A549 (cell line): ENCODE results near the gene DEAF1. TPM values are rescaled to one million over a fixed set of nuclear protein-coding genes. Genes with fewer than 3 reads are reported as not detected.

Experiments used
- ATAC-seq, 2 experiments: fragments of 200-7000 bp in 1 of 2; fragments of >200 bp in 1 of 2; cut with Nextera tagmentation in 1 of 2; cut with Tn5 transposase in 1 of 2; 3 replicates each; pipeline versions ENCODE4 v1.8.0 to v1.9.1; 2018 to 2020; ENCODE audit warnings: mild to moderate bottlenecking in 1 of 2, moderate library complexity in 1 of 2
- CTCF ChIA-PET: fragments of 300-600 bp; sonication (Branson Sonifier 250); formaldehyde crosslinking; extraction: SDS; loops from one replicate; lab custom pipeline; 2021; ENCODE audit warnings: antibody characterized with exemption, inconsistent platforms; lab: Yijun Ruan, JAX
- POLR2A ChIA-PET: fragments of 350-600 bp; formaldehyde crosslinking; extraction: SDS; loops from one replicate; lab custom pipeline; 2021; ENCODE audit warnings: antibody characterized with exemption, inconsistent platforms; lab: Yijun Ruan, JAX
- DNase-seq, 2 experiments: peaks; one replicate each; pipeline versions ENCODE4 v3.0.0 to v3.0.0-alpha.2; 2011 to 2016; ENCODE audit warnings: low read depth in 1 of 2, low spot score in 1 of 2
- FAIRE-seq: peaks from 2 replicates; lab custom pipeline; 2011; peaks lifted over from hg19 to GRCh38; lab: Jason Lieb, UNC
- H3K27ac ChIP-seq, 2 experiments: fragments of >200 bp; sonication (Bioruptor Twin); formaldehyde crosslinking; 3 replicates each; pipeline ENCODE4 v1.5.1; 2016 to 2017
- H3K4me1 ChIP-seq: fragments of >200 bp; sonication (Bioruptor Twin); formaldehyde crosslinking; 3 replicates; pipeline ENCODE4 v1.6.1; 2016
- H3K4me2 ChIP-seq: fragments of >200 bp; sonication (Bioruptor Twin); formaldehyde crosslinking; 3 replicates; pipeline ENCODE4 v1.6.1; 2016
- H3K4me3 ChIP-seq: fragments of >200 bp; sonication (Bioruptor Twin); formaldehyde crosslinking; 3 replicates; pipeline ENCODE4 v1.5.1; 2016
- H3K9me3 ChIP-seq: fragments of >200 bp; sonication (Bioruptor Twin); formaldehyde crosslinking; 3 replicates; pipeline ENCODE4 v1.6.1; 2016
- BCL3 ChIP-seq: fragments of >200 bp; sonication (Bioruptor Twin); formaldehyde crosslinking; IDR thresholded peaks from 3 replicates; pipeline ENCODE4 v1.6.1; 2016
- BHLHE40 ChIP-seq: IDR thresholded peaks from 2 replicates; pipeline ENCODE4 v1.6.1; 2012; ENCODE audit warnings: low read depth, low read length, inconsistent platforms
- CBX2 ChIP-seq: fragments of 200-600 bp; sonication (generic); IDR thresholded peaks from 2 replicates; pipeline ENCODE4 v1.6.1; 2016; ENCODE audit warnings: low read depth, mild to moderate bottlenecking, borderline replicate concordance
- CBX8 ChIP-seq: fragments of 200-600 bp; sonication (generic); IDR thresholded peaks from 2 replicates; pipeline ENCODE4 v1.6.1; 2016
- CHD2 ChIP-seq: fragments of 150-350 bp; IDR thresholded peaks from 2 replicates; pipeline ENCODE4 v1.6.1; 2014; ENCODE audit warnings: low read length; ENCODE audit not compliant: partially characterized antibody
- EHF ChIP-seq: fragments of 250-450 bp; sonication (Bioruptor Pico); IDR thresholded peaks from 2 replicates; pipeline ENCODE4 v1.5.0; 2020; ENCODE audit warnings: mild to moderate bottlenecking
- EHMT2 ChIP-seq: fragments of 200-600 bp; sonication (generic); IDR thresholded peaks from 2 replicates; pipeline ENCODE4 v1.6.1; 2016; ENCODE audit warnings: antibody characterized with exemption, low read depth, mild to moderate bottlenecking, moderate library complexity
- ELK1 ChIP-seq: fragments of 150-350 bp; IDR thresholded peaks from 2 replicates; pipeline ENCODE4 v1.6.1; 2014; ENCODE audit warnings: low read depth, mild to moderate bottlenecking, low read length
- ESRRA ChIP-seq: fragments of 150-350 bp; IDR thresholded peaks from 2 replicates; pipeline ENCODE4 v1.6.1; 2014; ENCODE audit warnings: mild to moderate bottlenecking, low read length, borderline replicate concordance
- FOSB ChIP-seq: fragments of 250-450 bp; sonication (Bioruptor Pico); IDR thresholded peaks from 2 replicates; pipeline ENCODE4 v1.5.0; 2020; ENCODE audit warnings: mild to moderate bottlenecking, moderate library complexity
- FOSL2 ChIP-seq, 2 experiments: fragments of 450-650 bp in 1 of 2; fragments of >200 bp in 1 of 2; sonication (Bioruptor Twin) in 1 of 2; formaldehyde crosslinking; IDR thresholded peaks; 2 replicates each; pipeline versions ENCODE4 v1.5.0 to v1.6.1; 2016 to 2020; ENCODE audit warnings: mild to moderate bottlenecking in 1 of 2, moderate library complexity in 1 of 2
- HEYL ChIP-seq: fragments of 250-450 bp; sonication (Bioruptor Pico); IDR thresholded peaks from 2 replicates; pipeline ENCODE4 v1.8.0; 2021; ENCODE audit warnings: mild to moderate bottlenecking, moderate library complexity
- HMGXB4 ChIP-seq: fragments of 250-450 bp; sonication (Bioruptor Pico); IDR thresholded peaks from 2 replicates; pipeline ENCODE4 v1.5.0; 2021; ENCODE audit warnings: mild to moderate bottlenecking, moderate library complexity, borderline replicate concordance
- HOXA7 ChIP-seq: fragments of 250-450 bp; sonication (Bioruptor Pico); IDR thresholded peaks from 2 replicates; pipeline ENCODE4 v1.5.0; 2020; ENCODE audit warnings: mild to moderate bottlenecking, moderate library complexity
- HOXB13 ChIP-seq: fragments of 250-450 bp; sonication (Bioruptor Pico); IDR thresholded peaks from 2 replicates; pipeline ENCODE4 v1.5.0; 2020; ENCODE audit warnings: low read depth, mild to moderate bottlenecking, moderate library complexity
- JUNB ChIP-seq: fragments of >200 bp; sonication (Bioruptor Twin); formaldehyde crosslinking; IDR thresholded peaks from 2 replicates; pipeline ENCODE4 v1.6.1; 2016
- KDM5A ChIP-seq: fragments of 200-600 bp; sonication (generic); IDR thresholded peaks from 2 replicates; pipeline ENCODE4 v1.6.1; 2016; ENCODE audit warnings: antibody characterized with exemption, mild to moderate bottlenecking
- MYC ChIP-seq: IDR thresholded peaks from 2 replicates; pipeline ENCODE4 v1.6.1; 2012; ENCODE audit warnings: mild to moderate bottlenecking, inconsistent platforms, low read length, improper control_type of control experiment, borderline replicate concordance
- NFE2L2 ChIP-seq: fragments of 150-350 bp; conservative IDR thresholded peaks from 2 replicates; pipeline ENCODE4 v1.6.1; 2014; ENCODE audit warnings: low read length
- NPAS2 ChIP-seq: fragments of 250-450 bp; sonication (Bioruptor Pico); IDR thresholded peaks from 2 replicates; pipeline ENCODE4 v1.8.0; 2022; ENCODE audit warnings: mild to moderate bottlenecking, moderate library complexity, borderline replicate concordance
- PBX3 ChIP-seq: IDR thresholded peaks from 2 replicates; pipeline ENCODE4 v1.6.1; 2012
- PHF8 ChIP-seq: fragments of 200-600 bp; sonication (generic); IDR thresholded peaks from 2 replicates; pipeline ENCODE4 v1.6.1; 2016; ENCODE audit warnings: low read depth, mild to moderate bottlenecking, antibody characterized with exemption, moderate library complexity, borderline replicate concordance
- POLR2A ChIP-seq: IDR thresholded peaks from 2 replicates; pipeline ENCODE4 v1.6.1; 2012; ENCODE audit warnings: mild to moderate bottlenecking, low read length
- RAD21 ChIP-seq, 2 experiments: fragments of >200 bp in 1 of 2; sonication (Bioruptor Twin) in 1 of 2; formaldehyde crosslinking in 1 of 2; IDR thresholded peaks in 1 of 2; conservative IDR thresholded peaks in 1 of 2; 2 replicates in 1 of 2; 3 replicates in 1 of 2; pipeline ENCODE4 v1.6.1; 2012 to 2018; ENCODE audit warnings: inconsistent platforms in 1 of 2
- RARB ChIP-seq: fragments of 250-450 bp; sonication (Bioruptor Pico); IDR thresholded peaks from 2 replicates; pipeline ENCODE4 v1.8.0; 2021; ENCODE audit warnings: mild to moderate bottlenecking, moderate library complexity
- RCOR1 ChIP-seq: fragments of 150-350 bp; IDR thresholded peaks from 2 replicates; pipeline ENCODE4 v1.6.1; 2014; ENCODE audit warnings: antibody characterized with exemption, low read length, low read depth
- USF2 ChIP-seq: fragments of 450-650 bp; IDR thresholded peaks from 2 replicates; pipeline ENCODE4 v1.6.1; 2014; ENCODE audit warnings: antibody characterized with exemption
- WGBS: methylation state at CpG from one replicate; pipeline ENCODE4 v1.1.6; 2017; ENCODE audit errors: missing lambda C conversion rate; 5-methylcytosine and 5-hydroxymethylcytosine counted together
- polyA plus RNA-seq, 4 experiments: library from polyadenylated mRNA; depleted of rRNA in 3 of 4; stranded (reverse); fragments of >200 nt; fragmentation: RNase III in 1 of 4; extraction: RNeasy Plus Mini Kit Qiagen cat#74134 plus additional on column Dnase treatment in 1 of 4; gene quantifications; 2 replicates in 3 of 4; 3 replicates in 1 of 4; pipeline ENCODE4 v1.2.3, GENCODE V29; 2011 to 2017

DEAF1 gene
- polyA plus RNA-seq, 2 of the 4 experiments (the other 2 are of a cell fraction), result 16.0 to 24.0 TPM

- POLR2A ChIA-PET, result interaction anchor here (2.1 kb wide), 1 partner anchor 26 kb away, joined by 7 read pairs; the partner anchor contains the start of genes DEAF1 and TMEM80
These were observed 26.8 kb upstream of the DEAF1 start for GRCh38 chr11:721741-722345.

GRCh38 chr11:721247-721740 lies 26.3 kb upstream of the DEAF1 start:
- H3K4me2 ChIP-seq, result no peak overlapping the region
- no peaks in the 10 kb centered on the region for H3K9me3 ChIP-seq
- ATAC-seq, result no peak
- H3K27ac ChIP-seq, result no peak overlapping the region
- H3K4me1 ChIP-seq, result peaks cover 21% of the 10 kb centered on the region
- ChIA-PET POLR2A (interaction anchor here (2.1 kb wide), 1 partner anchor 26 kb away, joined by 7 read pairs; the partner anchor contains the start of genes DEAF1 and TMEM80), CTCF (interaction anchor here (1.3 to 20.1 kb wide), 7 partner anchors 20 to 167 kb away, joined by 3 to 599 read pairs (median 22); partner anchors contain the start of genes DEAF1, EPS8L2 and TMEM80)
- no peak overlapping the region for H3K4me3 ChIP-seq
- 88% methylated on average over 15 of the region's 28 CpGs for WGBS
- no peak for FAIRE-seq
- no peak for DNase-seq
- TF ChIP-seq HOXB13 (CRISPR knock-in tag) (no peak), ESRRA (no peak), EHMT2 (no peak), MYC (no peak), HOXA7 (no peak), BHLHE40 (no peak), ELK1 (no peak), CBX2 (no peak), CHD2 (no peak), KDM5A (no peak), FOSB (CRISPR knock-in tag) (no peak), EHF (CRISPR knock-in tag) (no peak), FOSL2 (IDR thresholded peaks at IDR 0.05) (no peak), FOSL2 (CRISPR knock-in tag; IDR thresholded peaks at IDR 0.05) (no peak)

More at GRCh38 chr11:721741-722345, 26.8 kb upstream of the DEAF1 start:
- Histone ChIP-seq H3K9me3 (no peaks in the 10 kb centered on the region), H3K4me2 (no peak overlapping the region)
- 85% methylated on average over 12 of the region's 33 CpGs for WGBS
- DNase-seq, result no peak
- CTCF ChIA-PET, result interaction anchor here (1.0 to 20.1 kb wide), 12 partner anchors 11 to 167 kb away, joined by 3 to 599 read pairs (median 17); partner anchors contain the start of genes DEAF1, EPS8L2 and TMEM80
- TF ChIP-seq RAD21 (conservative IDR thresholded peaks at IDR 0.05 in 1 of 2, IDR thresholded peaks at IDR 0.05 in 1 of 2) (no peak), FOSL2 (IDR thresholded peaks at IDR 0.05) (no peak), FOSL2 (CRISPR knock-in tag; IDR thresholded peaks at IDR 0.05) (no peak), HEYL (CRISPR knock-in tag) (no peak), EHF (CRISPR knock-in tag) (no peak), HOXA7 (no peak), JUNB (no peak), PBX3 (no peak), BCL3 (no peak), RCOR1 (no peak), RARB (CRISPR knock-in tag) (no peak), NFE2L2 (no peak), BHLHE40 (no peak), HMGXB4 (CRISPR knock-in tag) (no peak), CHD2 (no peak), USF2 (no peak), HOXB13 (CRISPR knock-in tag) (no peak), PHF8 (no peak), POLR2A (no peak), NPAS2 (no peak), CBX8 (no peak)
- TF ChIP-seq, all 56 proteins: peak for 0
- Histone ChIP-seq H3K27ac (no peak overlapping the region), H3K4me1 (peaks cover 26% of the 10 kb centered on the region), H3K4me3 (no peak overlapping the region)
- ATAC-seq, result peak in 1 of 2 experiments; percentile 31; a peak in 3 of 6 replicates
- FAIRE-seq, result no peak
